GM19238 (cell line): ENCODE data around the gene VAV2.

Experiments used
- DNase-seq: peaks from one replicate; pipeline ENCODE4 v3.0.0; 2011; ENCODE audit warnings: low spot score; ENCODE audit not compliant: insufficient read length

Gene VAV2

DNA sequence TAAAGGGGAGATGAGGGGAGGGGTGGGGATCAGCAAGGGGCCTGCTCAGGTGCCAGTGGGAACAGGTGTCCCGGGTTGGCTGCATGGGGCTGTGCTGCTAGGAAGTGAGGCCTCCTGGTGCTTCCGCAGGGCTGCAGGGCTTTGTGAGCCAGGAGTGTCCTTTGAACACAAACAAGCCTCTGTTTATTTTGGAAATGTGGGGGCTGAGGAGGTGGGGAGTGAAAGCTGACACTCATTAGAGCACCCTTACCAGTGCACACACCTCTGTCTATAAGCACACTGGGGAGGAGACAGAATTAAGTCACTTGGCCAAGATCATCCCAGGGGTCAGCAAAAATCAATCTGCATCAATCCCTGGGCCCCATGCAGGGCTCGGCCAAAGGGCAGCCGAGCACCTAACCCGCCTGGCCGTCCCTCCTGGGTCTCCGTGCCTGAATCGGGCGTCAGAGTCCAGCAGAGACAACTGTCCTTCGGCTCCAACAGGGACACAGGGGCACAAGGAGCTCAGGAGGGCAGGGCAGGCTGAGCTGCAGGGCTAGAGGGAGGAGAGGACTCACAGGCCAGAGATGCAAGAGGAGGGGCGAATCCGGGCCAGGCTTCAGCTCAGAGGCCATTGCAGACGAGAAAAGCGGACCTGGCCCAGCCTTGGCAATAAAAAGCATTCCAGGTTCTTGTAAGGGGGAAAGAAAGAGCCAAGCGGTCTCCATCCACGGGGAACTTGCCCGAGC is 99.8 kb downstream of the VAV2 start:
- DNase-seq: no peak

DNA sequence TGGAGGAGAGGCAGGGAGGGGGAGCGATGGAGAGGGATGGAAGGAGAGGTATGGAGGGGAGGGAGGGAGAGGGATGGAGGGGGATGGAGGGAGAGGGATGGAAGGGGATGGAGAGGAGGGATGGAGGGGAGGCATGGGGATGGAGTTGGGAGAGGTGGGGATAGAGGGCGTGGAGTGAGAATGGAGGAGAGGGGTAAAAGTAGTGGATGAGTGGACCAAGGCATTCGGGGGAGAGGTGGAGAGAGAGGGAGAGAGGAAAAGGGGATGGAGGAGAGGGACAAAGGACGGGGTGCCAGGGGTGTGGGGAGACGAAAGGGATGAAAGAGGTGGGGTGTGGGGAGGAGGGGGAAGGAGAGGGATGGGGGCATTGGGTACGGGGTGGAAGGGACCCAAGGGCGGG is 100.4 kb downstream of the VAV2 start:
- DNase-seq: no peak

DNA sequence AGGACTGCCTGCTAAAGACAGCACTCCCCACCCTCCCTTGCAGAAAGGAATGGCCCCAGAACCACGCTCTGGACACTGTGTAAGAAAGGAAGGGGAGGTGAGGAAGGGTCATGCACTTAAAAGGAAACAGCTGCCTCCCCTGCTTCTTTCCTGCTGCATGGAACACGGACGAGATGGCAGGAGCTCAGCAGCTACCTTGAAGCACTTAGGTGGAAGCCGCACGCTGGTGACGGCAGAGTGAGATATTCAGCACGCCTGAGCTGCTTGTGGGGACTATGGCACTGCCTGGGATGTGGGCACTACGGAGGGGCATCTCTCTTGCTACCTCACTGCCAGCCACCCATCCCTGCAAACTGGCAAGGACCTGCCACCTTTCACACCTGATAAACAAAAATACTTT is 101.5 kb downstream of the VAV2 start:
- DNase-seq: no peak

DNA sequence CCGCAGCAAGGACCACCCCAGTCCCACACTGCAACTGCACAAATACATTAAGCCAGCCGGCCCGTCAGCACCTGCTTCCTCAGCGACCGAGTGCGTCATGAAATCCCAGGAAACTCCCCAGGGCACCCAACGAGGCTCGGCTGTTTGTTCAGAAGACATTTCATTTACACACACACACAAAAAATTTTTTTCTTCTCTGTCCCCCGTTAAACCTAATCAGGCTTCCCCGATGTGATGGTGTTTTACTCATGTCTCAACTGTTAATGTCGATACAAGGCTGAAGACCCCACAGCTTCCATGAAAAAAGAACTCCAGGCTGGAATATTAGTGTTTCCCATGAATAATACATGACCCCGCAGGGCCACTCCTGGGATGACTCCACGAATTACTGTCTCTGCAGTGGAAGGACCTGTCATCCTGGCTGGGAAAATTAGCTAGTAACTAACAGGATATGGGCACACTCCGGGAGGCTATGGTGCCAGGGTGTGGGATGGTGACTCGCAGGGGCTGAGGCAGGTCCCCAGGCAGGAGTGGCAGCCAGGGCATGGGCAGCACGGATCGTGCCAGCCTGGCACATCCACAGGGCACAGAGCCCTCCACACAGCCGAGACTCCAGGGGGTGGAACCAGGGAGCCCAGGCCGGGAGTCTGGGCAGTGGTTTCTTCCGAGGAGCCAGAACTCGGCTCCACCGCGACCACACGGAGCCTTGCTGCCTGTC is 102.4 kb downstream of the VAV2 start:
- DNase-seq: no peak

DNA sequence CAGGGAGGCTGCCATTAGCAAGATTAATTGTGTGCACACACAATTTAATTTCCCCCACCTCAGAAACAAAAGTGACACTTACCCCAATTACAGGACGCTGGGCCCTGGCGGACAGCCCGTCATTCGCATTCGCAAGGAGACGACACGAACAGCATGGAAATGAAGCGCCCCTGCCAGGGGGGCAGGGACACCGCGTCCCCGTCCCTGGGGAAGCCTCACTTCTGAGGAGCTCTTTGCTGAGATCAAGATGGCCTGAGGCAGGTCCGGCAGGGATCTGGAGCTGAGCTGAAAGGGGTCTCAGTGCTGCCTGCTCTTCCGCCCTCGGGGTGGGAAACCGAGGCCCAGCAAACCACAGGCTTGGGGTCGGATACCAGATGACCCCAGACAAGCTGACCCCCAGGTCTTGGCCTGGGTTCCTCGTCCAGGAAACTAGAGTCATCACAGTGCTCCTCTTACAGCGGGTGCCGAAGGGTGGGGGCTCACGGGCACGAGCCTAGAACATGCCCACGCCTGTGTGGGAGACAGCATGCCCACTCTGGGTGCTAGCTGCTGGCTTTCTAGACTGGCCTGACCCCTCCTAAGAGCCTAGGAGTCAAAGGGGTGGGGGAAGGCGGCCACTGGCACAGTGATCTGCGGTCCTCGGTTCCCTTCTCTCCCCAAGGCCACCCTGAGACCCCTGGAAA is 103.2 kb downstream of the VAV2 start:
- no peak for DNase-seq

DNA sequence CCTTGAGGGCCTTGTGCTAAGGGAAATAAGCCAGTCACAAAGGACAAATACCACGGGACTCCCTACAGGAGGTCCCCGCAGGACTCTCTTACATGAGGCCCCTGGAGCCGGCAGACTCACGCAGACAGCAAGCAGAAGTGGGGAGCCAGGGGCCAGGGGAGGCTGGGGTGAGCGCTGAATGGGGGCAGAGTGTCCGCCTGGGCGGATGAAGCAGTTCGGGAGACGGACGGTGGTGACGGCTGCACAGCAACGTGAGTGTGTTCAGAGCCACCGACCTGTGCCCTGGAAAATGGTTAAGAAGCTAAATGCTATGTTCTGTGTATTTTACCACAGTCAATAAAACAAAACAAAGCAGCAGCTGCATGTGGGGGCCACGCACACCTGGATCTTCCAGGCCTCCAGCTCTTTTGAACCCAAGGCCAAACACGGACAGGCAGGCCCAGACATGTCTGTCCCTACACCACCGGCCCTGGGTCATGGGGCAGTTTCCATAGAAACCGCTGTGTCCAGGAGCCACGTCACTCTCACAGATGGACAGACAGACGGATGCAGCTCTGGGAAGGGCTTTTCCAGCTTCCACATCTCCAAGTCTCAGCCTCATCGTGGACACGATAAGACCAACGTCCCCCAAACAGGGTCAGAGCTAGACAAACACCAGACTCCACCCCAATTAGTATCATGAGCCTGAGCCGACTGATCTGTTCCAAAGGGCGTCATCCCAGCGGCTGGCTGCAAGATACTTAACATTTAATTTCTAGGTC is 103.9 kb downstream of the VAV2 start:
- no peak for DNase-seq

DNA sequence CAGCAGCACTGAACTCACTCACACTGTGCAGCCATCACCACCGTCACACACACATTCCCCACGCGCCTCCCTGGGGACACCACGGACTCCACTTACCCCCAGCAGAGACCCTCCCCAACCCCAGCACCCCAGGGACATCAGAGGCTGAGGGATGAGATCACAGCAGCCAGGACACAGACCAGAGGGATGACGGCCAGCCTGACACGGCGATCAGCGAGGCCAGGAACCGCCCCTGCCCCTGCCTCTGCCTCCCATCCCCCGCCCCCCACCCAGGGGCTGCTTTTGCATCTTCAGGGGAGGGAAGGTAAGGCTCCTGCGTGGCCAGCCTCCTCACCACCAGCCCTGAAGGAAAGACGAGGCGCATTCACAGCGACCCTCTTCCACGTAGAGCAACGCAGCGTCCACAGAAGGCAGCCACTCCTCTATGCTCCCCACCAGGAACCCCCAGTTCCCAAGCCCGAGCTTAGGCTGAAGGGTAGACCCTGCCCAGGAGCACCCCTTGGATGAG is 104.5 kb downstream of the VAV2 start:
- DNase-seq: no peak

DNA sequence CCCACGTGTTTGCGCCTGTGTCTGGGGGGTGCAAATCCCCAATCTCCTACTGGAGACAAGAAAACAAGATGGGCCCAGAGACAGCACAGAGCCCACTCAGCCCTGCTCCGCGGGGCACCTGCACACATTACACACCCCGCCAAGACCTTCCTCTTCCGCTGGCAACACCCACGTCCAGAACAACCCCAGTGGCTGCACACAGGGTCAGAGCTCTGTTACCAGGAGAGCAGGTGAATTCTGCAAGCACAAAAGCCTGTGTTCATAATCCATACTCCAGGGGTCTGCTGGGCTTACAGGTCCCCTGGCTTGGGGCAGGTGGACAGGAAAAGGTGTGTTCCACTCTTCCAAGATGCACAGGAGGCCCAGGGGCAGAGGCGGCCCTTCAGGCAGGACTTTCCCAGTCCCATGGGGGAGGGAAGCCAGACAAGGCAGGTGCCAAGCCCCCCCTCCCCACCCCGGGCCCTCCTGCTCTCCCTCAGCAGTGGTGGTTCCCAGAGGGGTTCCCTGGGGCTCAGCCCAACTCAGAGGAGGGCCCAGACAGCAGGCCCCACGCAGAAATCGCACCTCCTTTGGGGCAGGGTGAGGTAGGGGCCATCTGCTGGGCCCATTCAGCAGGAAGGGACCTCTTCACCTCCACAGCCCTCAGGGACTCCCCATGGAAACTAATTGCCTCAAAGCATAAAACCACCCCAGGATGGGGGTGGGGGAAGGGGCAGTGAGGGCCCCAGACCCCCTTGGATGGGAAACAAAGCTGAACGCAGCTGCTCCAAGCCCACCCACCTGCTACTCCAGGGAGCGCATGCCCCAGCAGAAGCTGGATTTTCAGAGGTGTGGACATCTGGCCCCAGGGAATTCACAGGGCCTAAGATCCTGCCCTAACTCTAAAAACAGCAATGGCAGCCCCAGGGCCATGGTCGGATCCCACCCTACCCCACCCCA is 105.3 kb downstream of the VAV2 start:
- no peak for DNase-seq

DNA sequence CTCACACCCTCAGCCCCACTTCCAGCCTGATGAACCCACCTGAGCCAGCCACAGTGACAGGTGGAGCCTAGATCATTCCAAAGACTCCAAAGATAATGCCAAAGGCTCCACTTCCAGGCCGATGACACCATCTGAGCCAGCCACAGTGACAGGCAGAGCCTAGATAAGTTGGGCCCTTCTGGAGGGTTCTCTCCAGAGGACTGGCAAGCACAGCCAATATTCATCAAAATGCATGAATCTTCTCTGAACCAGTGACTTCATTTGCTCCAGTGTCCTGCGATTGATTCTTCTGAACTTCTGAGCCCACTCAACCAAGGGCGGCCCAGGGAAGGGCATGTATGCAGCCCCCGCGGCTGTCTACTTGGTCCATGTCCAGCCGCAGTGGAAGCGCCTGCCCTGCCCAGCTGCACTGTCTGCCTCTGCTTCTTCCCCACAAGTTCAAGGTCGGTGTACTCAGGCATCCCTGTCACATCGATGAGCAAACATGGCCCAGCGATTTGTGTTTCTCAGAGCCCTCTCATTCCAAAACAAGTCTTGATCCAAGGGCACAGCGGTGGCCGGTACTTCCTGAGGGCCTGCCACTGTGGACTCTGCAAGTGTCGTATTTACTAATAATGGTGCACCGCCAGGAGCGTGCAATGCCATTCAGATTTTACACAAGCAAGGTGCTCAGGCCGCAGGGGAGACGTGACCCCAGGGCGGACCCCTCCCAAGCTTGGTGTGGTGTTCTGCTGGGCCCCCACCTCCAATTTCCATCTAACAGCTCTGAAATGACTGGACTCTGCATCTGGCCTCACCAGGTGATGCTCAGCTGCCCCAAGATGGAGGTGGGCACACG is 107.0 kb downstream of the VAV2 start:
- DNase-seq: no peak

DNA sequence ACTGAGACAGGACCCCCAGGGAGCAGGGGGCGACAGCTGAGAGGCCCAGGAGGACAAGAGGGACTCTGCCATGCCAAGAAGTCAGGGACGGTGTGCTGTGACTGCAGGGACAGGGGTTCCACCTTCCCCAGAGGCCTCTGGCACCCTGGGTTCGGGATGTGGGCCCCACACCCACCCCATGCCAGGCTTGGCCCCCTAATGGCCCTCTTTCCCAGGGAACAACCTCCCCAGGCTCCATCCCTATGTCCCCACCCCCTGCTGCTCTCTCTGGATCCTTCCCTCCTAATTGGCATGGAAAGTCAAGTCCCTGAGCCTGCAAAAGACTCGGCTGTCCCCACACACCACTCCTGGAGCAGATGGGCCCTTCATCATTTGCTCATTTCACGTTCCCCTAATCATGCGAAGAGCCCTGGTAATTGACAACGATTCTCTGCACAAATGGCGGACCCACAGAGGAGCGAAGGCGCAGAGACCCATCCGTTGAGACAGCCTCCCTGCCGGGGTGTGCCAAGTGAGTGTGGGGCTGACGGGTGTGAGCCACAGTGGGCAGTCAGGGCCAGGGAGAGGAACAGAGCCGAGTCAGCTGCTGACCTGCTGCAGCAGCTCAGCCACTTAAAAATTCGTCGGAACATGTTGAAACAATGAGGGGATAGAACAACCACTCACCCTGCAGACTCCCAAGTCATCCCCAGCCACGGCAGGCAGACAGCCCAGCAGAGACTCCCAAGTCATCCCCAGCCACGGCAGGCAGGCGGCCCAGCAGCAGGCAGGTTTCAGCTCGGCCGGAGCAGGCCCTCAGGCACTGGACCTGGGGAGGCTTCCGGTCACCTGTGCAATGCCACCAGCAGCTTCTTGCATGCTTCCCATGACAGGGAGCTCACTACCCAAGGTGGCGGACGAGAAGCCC is 109.0 kb downstream of the VAV2 start:
- no peak for DNase-seq

DNA sequence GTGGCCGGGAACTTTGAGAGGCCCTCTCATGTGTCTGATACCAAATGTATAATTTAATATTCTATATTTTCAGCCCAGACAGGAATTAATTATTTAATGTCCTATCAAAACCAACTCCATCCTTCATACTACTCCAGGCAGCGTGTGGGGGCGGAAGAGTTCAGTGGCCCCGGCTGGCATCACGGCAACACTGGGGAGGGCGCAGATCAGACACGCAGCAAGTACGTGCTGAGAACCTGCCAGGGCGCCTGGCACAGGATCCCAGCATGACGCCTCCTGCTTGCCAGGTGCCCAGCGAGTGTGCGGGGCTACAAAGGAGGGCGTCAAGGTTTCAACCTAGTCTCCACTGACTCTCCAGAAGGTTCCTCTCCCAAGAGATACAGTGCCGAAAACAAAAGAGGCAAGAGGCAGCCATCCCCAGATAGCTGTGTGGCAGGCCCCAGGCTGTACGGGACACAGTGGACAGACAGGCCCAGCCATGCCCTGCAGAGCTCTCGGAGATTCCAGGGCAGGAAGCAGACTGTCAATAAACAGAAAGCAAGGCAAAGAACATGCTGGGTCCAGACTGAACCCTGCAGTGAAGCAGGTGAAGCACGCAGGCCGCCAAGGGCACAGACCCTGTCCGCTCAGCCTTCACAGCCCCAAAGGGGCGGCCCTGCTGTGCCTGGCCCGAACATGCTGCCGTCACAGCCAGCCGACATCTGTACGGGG is 110.3 kb downstream of the VAV2 start:
- no peak for DNase-seq

DNA sequence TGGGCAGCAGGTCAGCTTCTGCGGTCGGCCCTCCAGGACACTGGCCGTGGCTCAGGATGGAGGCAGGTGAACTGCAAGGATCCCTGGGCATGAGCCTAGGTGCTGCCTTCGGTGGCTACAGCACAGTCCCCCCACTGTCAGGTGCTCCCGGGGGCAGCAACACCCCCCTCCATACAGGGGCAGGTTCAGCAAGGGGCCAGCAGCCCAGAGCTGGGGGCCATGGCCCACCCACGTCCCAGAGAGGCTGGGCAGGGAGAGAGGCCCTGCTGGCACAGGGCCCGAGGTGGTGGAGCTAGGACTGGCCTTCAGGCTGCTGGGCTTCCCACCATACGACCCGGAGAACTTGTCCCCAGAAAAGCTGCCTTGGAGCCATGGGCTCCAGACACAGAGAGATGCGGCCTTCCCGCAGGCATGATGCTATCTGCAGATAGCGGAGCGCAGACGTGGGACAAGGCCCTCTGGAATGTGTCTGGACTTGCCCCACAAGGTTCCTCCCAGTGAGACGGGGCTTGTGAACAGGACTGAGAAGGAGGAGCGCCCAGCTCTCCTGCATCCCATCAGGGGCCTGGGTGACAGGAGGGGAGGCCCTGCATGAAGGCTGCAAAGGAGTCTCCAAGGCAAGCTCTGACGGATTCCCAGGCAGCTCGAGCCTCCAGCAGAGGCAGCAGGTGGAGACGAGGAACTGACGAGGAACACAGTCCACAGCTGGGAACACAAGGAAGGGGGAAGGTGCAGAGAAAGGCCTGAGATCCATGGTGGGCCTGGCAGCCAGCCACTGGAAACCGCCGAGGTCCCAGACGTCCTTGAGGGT is 111.1 kb downstream of the VAV2 start:
- no peak for DNase-seq

DNA sequence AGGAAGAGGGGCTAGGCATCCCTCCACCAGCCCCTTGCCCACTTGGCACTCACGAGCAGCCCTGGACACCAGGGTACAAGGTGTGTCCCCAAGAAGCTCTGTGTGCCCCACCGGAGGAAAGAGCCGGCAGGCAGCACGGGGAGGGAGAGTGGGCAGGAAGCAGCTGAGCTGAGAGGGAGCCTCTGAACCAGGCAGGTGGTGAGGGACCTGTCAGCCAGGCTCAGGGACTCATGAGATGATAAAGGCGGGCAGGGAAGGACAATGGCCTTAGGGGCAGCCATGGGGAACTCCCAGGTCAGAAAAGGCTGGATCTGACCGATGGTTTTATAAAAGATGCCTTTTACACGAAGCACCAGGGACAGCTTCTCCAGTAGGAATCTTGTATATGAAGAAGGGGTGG is 112.0 kb downstream of the VAV2 start:
- DNase-seq: no peak

DNA sequence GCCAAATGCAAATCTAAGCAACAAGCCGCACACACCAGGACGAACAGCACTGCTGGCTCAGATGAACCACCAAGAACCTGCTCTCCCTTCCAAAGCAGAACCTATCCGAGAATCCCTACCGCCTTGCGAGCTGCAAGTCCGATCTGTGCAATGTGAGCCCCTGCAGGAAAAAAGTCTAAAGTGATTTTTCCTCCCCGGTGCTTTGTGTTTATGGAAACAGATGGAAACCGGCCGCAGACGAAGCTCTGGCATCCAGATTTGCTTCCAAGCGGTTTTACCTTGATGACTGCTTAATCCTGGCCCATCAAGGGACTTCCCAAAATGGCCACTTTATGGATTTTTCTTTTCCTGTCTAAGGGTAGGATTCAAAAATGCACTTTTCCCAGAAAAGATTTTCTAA is 112.5 kb downstream of the VAV2 start:
- no peak for DNase-seq

DNA sequence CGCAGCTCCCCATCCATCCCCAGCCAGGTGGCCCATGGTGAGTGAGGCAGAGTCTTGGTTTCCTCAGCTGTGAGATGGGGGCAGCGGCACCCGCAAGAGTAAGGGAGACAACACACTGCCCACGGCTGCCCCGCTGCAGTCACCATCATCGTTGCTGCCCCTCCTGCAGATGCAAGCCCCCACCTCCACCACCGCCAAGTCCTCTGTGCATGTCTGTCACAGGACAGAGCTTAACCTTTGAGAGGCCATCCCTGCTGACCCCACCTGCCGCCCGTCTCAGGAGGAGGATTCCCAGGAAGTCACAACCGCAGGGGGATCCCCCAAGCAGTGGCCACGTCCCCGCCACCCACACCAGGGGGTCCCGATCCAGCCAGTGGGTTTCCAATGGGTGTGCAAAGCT is 113.7 kb downstream of the VAV2 start:
- DNase-seq: no peak

DNA sequence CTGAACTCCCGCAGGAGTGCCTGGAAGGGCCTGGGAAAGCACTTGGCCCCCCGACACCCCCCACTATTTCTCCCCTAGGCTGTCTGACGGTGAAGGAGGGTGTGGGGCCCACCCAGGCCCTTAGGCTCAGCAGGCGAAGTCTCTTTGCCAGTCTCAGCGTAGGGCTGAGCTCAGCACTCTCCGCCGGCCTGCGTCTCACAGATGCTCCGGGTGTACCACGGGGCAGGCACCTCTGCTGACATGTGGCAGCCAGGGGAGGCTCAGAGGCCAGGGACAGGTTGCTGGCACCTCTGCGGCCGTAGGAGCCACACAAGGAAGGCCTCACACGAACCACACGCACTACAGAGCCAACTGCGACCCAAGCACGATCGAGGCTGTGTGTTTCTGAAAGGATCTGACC is 114.2 kb downstream of the VAV2 start:
- DNase-seq: no peak

DNA sequence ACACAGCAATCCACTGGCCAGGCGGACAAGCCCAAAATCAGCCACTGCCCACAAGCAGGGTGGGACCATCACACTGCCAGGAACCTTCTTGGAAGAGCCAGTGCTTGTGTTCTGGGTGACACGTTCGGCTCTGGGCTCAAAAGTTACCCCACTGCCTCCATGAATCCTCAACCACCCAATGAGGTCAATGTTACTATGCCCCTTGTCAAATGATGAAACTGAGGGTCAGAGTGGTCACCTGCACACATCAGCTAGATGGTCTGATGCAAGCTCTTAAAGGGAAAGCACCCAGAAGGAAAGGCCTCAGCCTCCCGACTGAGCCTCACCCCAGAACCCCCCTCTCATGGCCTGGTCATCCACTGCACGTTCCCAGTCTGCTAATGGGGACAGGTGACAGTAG is 114.8 kb downstream of the VAV2 start:
- no peak for DNase-seq
